Upper lobe of left lung (tissue), 6 donors: ENCODE results near the gene H19. TPM values are rescaled to one million over a fixed set of nuclear protein-coding genes. Genes with fewer than 3 reads are reported as not detected.

Source experiments
- ATAC-seq, 2 donors: fragments of 200-7000 bp; cut with Tn5 transposase; one replicate each; pipeline ENCODE4 v1.9.1; 2022; ENCODE audit warnings: mild to moderate bottlenecking in 2 of 2, moderate library complexity in 2 of 2; ENCODE audit not compliant: low FRiP score in 2 of 2
- DNase-seq, 2 donors: peaks; one replicate each; pipeline ENCODE4 v3.0.0-alpha.2; 2019 to 2020
- H3K27ac ChIP-seq, 4 donors: fragments of 200-600 bp; sonication (generic); one replicate each; pipeline ENCODE4 v1.5.1; 2016 to 2019
- H3K27me3 ChIP-seq, 4 donors: fragments of 200-600 bp; sonication (generic); one replicate each; pipeline ENCODE4 v1.5.1; 2017 to 2019
- H3K36me3 ChIP-seq, 4 donors: fragments of 200-600 bp; sonication (generic); one replicate each; pipeline ENCODE4 v1.5.1; 2016 to 2019
- H3K4me1 ChIP-seq, 4 donors: fragments of 200-600 bp; sonication (generic); one replicate each; pipeline ENCODE4 v1.5.1; 2018 to 2019
- H3K4me3 ChIP-seq, 4 donors: fragments of 200-600 bp; sonication (generic); one replicate each; pipeline ENCODE4 v1.5.1; 2017 to 2019; ENCODE audit warnings: mild to moderate bottlenecking in 2 of 4, moderate library complexity in 1 of 4
- H3K9me3 ChIP-seq, 4 donors: fragments of 200-600 bp; sonication (generic); one replicate each; pipeline ENCODE4 v1.5.1; 2018 to 2019
- CTCF ChIP-seq, 6 experiments: fragments of 450-650 bp in 4 of 6; fragments of 200-600 bp in 2 of 6; sonication (generic) in 2 of 6; IDR thresholded peaks; one replicate each; pipeline ENCODE4 v1.5.1; 2016 to 2019; ENCODE audit warnings: antibody characterized with exemption in 6 of 6
- EP300 ChIP-seq, 4 donors: sonication (generic); formaldehyde crosslinking; IDR thresholded peaks; one replicate each; pipeline ENCODE4 v1.5.1; 2017; ENCODE audit warnings: antibody characterized with exemption in 4 of 4, control low read depth in 2 of 4
- POLR2A ChIP-seq, 4 donors: fragments of 450-650 bp; IDR thresholded peaks; one replicate each; pipeline ENCODE4 v1.5.1; 2016 to 2017; ENCODE audit warnings: antibody characterized with exemption in 4 of 4, mild to moderate bottlenecking in 2 of 4
- POLR2AphosphoS5 ChIP-seq, 2 donors: sonication (generic); formaldehyde crosslinking; IDR thresholded peaks; one replicate each; pipeline ENCODE4 v1.5.1; 2017; ENCODE audit warnings: antibody characterized with exemption in 2 of 2
- WGBS, 2 donors: methylation state at CpG; one replicate each; pipeline ENCODE4 v1.1.5; 2017 to 2018; 5-methylcytosine and 5-hydroxymethylcytosine counted together
- total RNA-seq, 6 donors: library from RNA; depleted of rRNA in 4 of 6; stranded (reverse); fragments of >200 nt in 4 of 6; gene quantifications; one replicate each; pipeline versions ENCODE4 v1.1.0 to v1.2.1, GENCODE V29; 2016 to 2021
- donor health status: DM: no; HTN: no; CAD: no; lungs with moderate emphysema.
- donor health status: DM: no; HTN: yes; CAD: no; lungs with severe emphysema.

The H19 gene
- total RNA-seq, 6 donors from 2014 or later, result 17.2 to 127 (median 64.0) TPM

- peak; percentile 7 to 65 for DNase-seq
- no peak for ATAC-seq
- H3K27ac ChIP-seq, result no peak overlapping the region
- H3K27me3 ChIP-seq, result no peaks in the 10 kb centered on the region
- H3K4me1 ChIP-seq, result no peaks in the 10 kb centered on the region
- no peaks in the 10 kb centered on the region for H3K36me3 ChIP-seq
- H3K9me3 ChIP-seq, result no peaks in the 10 kb centered on the region
- no peak overlapping the region for H3K4me3 ChIP-seq
- TF ChIP-seq CTCF (IDR thresholded peaks at IDR 0.05) (no peak), POLR2AphosphoS5 (IDR thresholded peaks at IDR 0.05) (no peak), POLR2A (IDR thresholded peaks at IDR 0.05) (no peak), EP300 (IDR thresholded peaks at IDR 0.05) (no peak)
- no CpG with 5 or more reads among the region's 20 CpGs for WGBS, 2 donors
Observed at GRCh38 chr11:1963864-1964263, 33.8 kb downstream of the H19 start.

GRCh38 chr11:1959786-1960185, 37.9 kb downstream of the H19 start:
- Histone ChIP-seq H3K36me3 (no peaks in the 10 kb centered on the region), H3K4me1 (no peaks in the 10 kb centered on the region), H3K4me3 (no peak overlapping the region), H3K9me3 (no peaks in the 10 kb centered on the region), H3K27ac (no peak overlapping the region), H3K27me3 (no peaks in the 10 kb centered on the region)
- ATAC-seq (no peak), DNase-seq (peak in 1 of 2 donors; percentile 47)
- no CpG with 5 or more reads among the region's 17 CpGs for WGBS, 2 donors
- no peak for TF ChIP-seq EP300 (IDR thresholded peaks at IDR 0.05)
- no peak for TF ChIP-seq POLR2A (IDR thresholded peaks at IDR 0.05)
- TF ChIP-seq CTCF (IDR thresholded peaks at IDR 0.05), result no peak
- TF ChIP-seq POLR2AphosphoS5 (IDR thresholded peaks at IDR 0.05), result no peak

- no peak for DNase-seq
- no peak for TF ChIP-seq POLR2A (IDR thresholded peaks at IDR 0.05)
- no peak for TF ChIP-seq POLR2AphosphoS5 (IDR thresholded peaks at IDR 0.05)
- TF ChIP-seq EP300 (IDR thresholded peaks at IDR 0.05), result no peak
- TF ChIP-seq CTCF (IDR thresholded peaks at IDR 0.05), result no peak
- no peaks in the 10 kb centered on the region for H3K4me1 ChIP-seq
- no peaks in the 10 kb centered on the region for H3K36me3 ChIP-seq
- H3K27ac ChIP-seq, result no peak overlapping the region
- ATAC-seq, result no peak
- no peaks in the 10 kb centered on the region for H3K9me3 ChIP-seq
- no CpG with 5 or more reads among the region's 18 CpGs for WGBS, 2 donors
- no peaks in the 10 kb centered on the region for H3K27me3 ChIP-seq
- no peak overlapping the region for H3K4me3 ChIP-seq
Observed at GRCh38 chr11:1958367-1958766, 39.3 kb downstream of the H19 start.

GRCh38 chr11:1953489-1954266, 44.0 kb downstream of the H19 start:
- TF ChIP-seq CTCF (IDR thresholded peaks at IDR 0.05) (peak in 1 of 6 experiments; percentile 28), POLR2A (IDR thresholded peaks at IDR 0.05) (no peak)
- peak in 1 of 2 donors; percentile 68 for ATAC-seq
- 8% methylated on average over 2 of the region's 23 CpGs; no CpG with 5 or more reads in 1 of the 2 donors for WGBS, 2 donors
- Histone ChIP-seq H3K4me1 (no peaks in the 10 kb centered on the region), H3K27ac (no peak overlapping the region), H3K4me3 (no peak overlapping the region), H3K36me3 (no peaks in the 10 kb centered on the region), H3K27me3 (no peaks in the 10 kb centered on the region), H3K9me3 (no peaks in the 10 kb centered on the region)
- peak; percentile 18 to 81 for DNase-seq
